Stromal cell of bone marrow (primary cell): ENCODE data around the gene SAXO1.
"Not testable (repeated sequence)": the region's sequence is repeated elsewhere in the genome, so short reads cannot be mapped to it uniquely, and the experiment has no call there.

Source experiments
- DNase-seq: peaks from one replicate; pipeline ENCODE4 v3.0.0-alpha.2; 2012; ENCODE audit warnings: low read depth

SAXO1 gene

DNA sequence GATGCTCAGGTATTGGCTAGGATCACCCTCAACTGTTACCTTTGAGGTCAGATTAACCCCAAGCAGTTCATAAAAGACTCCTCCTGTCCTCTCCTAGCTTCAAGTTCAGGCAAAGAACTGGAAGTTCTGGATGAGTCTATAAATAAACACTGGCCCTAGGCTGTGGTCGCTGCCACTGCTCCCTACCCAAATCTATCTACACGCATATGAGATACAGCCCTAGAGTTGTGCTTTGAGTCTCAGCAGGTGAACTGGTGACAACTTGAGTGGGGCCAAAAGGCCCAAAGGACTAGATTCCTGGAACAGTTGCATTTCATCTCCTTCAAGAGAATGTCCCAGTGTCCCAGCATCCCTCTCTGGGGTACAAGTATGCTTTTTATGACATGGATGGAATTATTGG lies 62.6 kb downstream of the SAXO1 start:
- no peak for DNase-seq

- DNase-seq, result no peak
Observed at GRCh38 chr9:18969128-18969527, 63.9 kb downstream of the SAXO1 start.

DNA sequence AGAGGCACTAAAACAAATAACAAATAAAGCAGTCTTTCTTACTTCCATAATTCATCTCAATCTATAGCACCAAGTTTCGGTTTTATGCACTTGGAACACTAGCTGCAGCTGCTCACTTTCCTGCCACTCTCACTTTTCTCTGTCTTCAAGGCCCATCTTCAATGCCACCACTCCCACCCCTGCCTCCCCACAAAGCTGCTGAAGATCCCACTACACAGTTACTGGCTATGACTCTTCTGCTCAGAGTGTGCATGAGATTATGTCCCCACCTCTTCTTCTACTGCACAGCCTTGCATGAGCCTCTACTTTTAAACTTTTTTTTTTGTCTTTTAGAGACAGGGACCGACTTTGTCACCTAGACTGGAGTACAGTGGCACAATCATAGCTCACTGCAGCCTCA lies 77.4 kb downstream of the SAXO1 start:
- DNase-seq, result no peak

GRCh38 chr9:18951936-18952335 lies 81.1 kb downstream of the SAXO1 start:
- no peak for DNase-seq

GRCh38 chr9:18947892-18948339 lies 85.1 kb downstream of the SAXO1 start:
- DNase-seq, result no peak

- DNase-seq, result no peak
Observed at GRCh38 chr9:18942801-18943200, 90.2 kb downstream of the SAXO1 start.

DNA sequence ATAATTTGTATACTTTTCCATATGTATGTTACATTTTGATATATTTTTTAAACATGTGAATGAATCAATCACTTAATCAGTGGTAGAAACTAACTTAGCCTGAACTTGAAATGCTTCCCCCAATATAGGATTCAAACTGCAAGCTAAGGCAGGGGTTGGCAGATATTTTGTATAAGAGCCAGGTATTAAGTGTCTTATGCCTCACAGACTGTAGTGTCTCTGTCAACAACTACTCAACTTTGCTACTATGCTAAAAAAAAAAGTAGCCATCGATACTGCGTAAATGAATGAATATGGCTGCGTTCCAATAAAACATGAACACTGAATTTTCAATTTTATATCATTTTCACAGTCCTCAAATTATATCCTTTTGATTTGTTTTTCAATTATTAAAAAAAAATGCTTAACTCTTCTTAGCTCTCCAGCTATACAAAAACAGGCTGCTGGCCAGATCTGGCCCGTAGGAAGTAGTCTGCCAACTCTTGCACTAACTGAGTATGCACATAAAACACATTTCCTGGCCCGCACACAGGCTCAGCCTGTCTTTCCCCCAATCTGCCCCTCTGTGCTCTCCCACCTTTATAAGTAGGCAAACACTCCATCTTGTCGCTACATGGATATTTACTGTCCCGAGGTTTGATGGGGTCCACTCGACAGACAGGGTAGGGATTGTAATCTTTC lies 91.8 kb downstream of the SAXO1 start:
- no peak for DNase-seq

DNA sequence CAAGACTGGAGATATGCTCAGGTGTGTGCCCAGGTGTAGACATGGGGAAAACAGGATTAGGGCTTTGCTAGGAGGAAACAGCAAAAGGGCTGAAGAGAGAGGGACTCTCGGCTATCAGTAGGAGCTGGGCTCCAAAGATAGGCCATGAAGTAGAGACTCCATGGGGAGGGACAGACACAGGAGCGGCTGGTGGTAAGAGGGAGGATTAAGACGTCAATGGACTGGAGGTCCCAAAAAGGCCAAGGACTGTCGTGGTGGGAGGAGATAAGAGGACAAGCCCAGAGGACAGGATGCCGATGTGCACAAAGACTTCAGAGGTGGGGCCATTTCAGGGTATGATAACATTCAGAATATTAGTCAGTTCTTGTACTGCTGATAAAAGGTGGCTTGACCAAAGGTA lies 93.1 kb downstream of the SAXO1 start:
- DNase-seq, result no peak

- no peak for DNase-seq
Observed at GRCh38 chr9:18936094-18936871, 96.7 kb downstream of the SAXO1 start.

- DNase-seq, result no peak
Observed at GRCh38 chr9:18935541-18935940, 97.5 kb downstream of the SAXO1 start.

- DNase-seq, result not testable (repeated sequence)
Observed at GRCh38 chr9:18930611-18931010, 102.4 kb downstream of the SAXO1 start.

- DNase-seq, result no peak
Observed at GRCh38 chr9:18928711-18929110, 104.3 kb downstream of the SAXO1 start.

- DNase-seq, result no peak
Observed at GRCh38 chr9:18926513-18926912, 106.5 kb downstream of the SAXO1 start.

DNA sequence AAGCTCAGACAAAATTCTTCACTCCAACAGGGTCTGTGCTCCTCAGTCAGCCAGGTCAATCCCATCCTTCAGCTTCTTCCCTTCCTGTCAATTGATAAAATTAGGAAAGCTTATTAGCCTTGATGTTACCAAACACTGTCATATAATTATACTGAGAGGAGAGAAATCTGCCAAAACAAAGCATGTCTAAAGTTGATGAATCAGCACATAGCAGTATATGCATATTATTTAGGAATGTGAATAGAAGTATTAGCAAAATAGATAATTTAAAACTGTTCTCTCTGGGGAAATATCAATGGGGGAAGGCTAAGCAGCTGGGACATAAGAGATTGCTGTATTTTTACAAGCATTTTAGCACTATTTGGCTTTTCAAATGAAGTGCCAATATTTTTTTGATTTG lies 107.1 kb downstream of the SAXO1 start:
- DNase-seq, result no peak

DNA sequence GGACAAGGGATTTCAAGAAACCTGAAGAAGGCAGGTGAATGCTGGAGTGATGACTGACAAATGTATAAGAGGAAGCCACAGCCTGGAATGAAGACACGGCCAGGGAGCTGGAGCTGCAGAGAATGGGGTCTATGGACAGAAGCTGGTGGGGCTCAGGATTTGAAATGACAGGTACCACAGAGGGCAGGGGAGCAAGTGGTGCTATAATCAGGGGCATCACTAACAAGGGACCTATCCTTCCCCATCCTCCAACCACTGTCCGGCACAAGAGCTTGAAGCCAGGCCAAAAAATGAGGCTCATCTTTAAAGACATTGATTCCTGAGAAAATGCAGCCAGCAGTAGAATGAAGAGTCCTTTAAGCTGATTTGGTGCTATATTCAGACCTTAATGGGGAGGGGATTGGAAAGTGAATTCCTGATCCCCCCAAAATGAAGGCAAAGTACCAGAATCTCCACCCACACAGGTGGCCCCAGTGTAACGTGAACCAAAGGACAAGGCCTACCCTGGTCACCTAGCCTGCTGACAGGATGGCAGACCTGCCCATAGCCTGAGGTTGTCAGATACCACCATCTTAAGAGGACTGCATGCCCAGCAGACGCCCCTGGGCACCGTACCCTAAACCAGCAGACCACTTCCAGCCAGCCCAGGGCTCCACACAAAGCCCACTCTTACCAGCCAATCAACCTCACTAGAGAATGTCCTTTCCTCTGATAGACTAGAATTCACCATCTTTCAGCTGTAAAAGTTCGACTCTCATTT lies 109.2 kb downstream of the SAXO1 start:
- no peak for DNase-seq

DNA sequence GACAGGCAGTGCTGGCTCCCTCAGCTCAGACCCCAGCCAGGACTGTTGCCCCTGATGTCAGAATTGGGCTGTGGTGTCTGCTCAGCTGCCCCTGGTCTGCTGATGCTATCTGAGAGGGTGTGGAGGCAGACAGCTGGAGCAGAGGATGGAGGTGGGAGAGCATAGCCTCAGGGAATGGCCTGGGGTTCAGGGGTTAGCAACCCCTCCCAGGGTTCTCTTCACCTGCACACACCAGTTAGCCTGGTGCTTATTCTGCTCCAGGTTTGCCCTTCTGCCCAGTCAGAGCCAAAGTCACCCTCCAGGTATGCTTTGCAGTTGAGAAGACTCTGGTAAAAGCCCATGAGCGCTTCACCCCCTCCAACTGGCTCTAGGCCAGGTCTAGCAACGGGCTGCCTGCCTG lies 109.8 kb downstream of the SAXO1 start:
- DNase-seq, result no peak

GRCh38 chr9:18922161-18922885 lies 110.7 kb downstream of the SAXO1 start:
- no peak for DNase-seq

- peak; percentile 26 for DNase-seq
Observed at GRCh38 chr9:18921366-18922075, 111.5 kb downstream of the SAXO1 start.

GRCh38 chr9:18920141-18921084 lies 112.6 kb downstream of the SAXO1 start:
- no peak for DNase-seq

DNA sequence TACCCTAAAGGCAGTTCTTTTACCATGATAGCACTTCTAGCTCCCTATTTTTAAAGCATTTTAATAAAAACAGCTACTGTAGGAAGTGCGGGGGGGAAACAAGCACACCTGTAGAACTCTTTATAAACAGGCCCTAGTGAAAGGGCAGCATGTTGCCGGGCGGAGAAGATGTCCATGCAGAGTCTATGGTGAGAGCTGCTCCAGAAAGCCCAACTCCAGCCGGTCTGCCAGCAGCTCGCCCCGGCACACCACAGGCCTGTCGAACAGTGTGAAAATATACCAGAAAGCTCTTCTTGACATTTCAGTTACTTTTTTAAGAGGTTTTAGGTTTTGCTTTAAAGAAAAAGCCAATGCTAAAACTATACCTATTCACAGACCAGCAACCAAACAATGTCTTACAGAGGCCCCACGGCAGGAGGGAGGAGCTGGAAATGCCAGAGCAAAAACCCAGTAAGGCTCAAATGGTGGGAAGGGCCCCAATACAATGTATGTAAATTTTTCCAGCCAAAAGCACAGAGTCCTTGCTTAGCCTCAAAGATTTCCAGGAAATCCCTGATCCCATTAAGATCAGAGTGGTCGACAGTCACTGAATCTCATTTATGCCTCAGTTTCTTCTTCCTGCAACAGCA lies 121.2 kb downstream of the SAXO1 start:
- DNase-seq, result no peak
